Stimulated activated CD4-positive, alpha-beta T cell treated with anti-CD3 and anti-CD28 coated beads, Interleukin-12 subunit alpha, Interleukin-12 subunit beta, amount 100 ng/mL, for 48 hours (primary cell): ENCODE results near the gene ABCA13.
A peak's percentile ranks its signal among the peaks of the same experiment; 100 is the strongest.

ENCODE experiments used
- DNase-seq, 3 donors: peaks; one replicate each; pipeline ENCODE4 v3.0.0-alpha.2; 2020; ENCODE audit warnings: low read depth in 2 of 3, low spot score in 1 of 3

Gene ABCA13

GRCh38 chr7:48242846-48243245, 71.6 kb downstream of the ABCA13 start:
- no peak for DNase-seq

DNA sequence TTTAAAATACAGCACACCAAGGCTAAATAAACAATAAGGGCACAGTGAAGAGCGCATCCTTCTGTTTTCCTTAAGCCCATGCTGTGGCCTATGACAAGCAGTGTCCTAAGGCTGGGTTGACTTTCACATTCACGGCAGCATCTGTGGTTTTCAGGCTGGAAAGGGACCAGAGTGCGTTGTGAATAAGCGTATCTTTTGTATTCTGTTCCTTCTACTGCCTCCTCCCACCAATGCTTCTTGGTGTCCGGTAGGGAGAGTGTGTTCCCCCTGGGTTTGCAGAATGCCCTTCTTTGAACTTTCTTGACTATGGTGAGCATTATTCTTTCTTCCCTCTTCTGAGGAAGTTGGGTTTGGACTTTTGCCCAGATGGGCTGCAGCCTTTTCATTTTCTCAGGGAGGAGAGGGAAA, 73.6 kb downstream of the ABCA13 start:
- DNase-seq, result no peak

DNA sequence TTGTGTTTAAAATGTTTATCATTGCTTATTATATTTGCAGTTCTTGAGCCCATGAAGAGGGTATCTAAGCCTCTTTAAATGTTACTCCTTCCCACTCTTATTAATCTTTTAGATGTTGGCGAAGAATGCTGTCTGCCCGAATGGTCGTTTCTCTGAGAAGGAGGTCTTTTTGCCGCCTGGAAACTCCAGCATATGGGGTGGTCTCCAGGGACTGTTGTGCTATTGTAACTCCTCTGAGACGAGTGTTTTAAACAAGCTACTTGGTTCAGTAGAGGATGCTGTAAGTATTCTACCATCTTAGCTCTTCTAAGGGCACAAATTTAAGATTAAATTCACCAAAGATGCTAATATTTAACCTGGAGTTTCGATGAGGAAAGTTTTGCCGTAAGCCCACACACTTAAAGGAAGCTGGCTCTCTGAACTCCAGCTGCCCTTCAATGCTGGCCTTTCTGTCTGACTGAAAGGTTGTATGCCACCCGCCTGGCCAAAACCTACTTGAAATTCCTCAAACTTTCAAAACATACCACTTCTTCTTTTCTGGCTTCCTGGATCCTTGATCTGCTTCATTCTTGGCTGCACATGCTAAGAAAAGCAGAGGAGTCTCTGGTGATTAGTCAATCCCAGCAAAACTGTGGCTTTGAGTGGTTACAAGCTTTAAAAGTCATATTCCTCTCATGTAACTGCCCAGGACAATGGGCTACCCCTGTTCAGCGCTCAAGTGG, 74.7 kb downstream of the ABCA13 start:
- DNase-seq, result no peak

GRCh38 chr7:48249166-48249565, 77.9 kb downstream of the ABCA13 start:
- DNase-seq, result no peak

- no peak for DNase-seq
These were observed 79.2 kb downstream of the ABCA13 start for GRCh38 chr7:48250441-48250951.

DNA sequence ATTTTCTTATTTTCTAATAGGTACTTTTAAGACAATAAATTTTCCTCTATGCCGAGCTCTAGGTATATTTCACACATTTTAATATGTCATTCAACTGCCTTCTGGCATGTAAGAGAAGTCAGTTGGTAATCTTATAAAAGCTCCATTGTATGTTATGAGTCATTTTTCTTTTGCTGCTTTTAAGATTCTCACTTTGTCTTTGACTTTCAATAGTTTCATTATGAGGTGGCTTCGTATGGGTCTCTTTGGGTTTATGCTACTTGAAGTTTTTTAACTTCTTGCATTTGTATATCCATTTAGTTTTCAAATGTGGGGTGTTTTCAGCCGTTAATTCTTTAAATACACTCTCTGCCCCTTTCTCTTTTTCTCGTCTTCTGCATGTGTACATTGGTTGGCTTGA, 80.5 kb downstream of the ABCA13 start:
- no peak for DNase-seq

- DNase-seq, result no peak
These were observed 81.7 kb downstream of the ABCA13 start for GRCh38 chr7:48252995-48253394.

GRCh38 chr7:48255046-48255445, 83.8 kb downstream of the ABCA13 start:
- DNase-seq, result peak in 1 of 3 donors; percentile 1

- no peak for DNase-seq
These were observed 88.4 kb downstream of the ABCA13 start for GRCh38 chr7:48259463-48260280.

DNA sequence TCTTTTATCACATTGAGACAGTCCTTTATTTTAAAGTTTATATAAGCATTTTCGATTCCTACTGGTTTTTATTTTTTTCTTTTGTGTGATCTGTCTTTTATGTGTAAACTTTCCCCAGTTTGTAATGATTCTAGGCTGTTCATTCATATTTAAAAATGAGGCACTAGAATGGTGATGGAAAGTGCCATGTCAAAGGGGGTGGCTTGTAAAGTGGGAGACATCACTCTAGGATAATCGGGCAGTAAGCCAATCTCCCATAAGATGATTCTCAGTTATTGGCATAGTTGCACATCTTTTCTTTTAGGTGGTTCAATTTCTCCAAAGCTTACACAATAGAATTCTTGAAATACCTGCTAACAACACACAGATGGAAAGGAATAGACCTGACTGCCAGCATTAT, 90.4 kb downstream of the ABCA13 start:
- DNase-seq, result no peak

DNA sequence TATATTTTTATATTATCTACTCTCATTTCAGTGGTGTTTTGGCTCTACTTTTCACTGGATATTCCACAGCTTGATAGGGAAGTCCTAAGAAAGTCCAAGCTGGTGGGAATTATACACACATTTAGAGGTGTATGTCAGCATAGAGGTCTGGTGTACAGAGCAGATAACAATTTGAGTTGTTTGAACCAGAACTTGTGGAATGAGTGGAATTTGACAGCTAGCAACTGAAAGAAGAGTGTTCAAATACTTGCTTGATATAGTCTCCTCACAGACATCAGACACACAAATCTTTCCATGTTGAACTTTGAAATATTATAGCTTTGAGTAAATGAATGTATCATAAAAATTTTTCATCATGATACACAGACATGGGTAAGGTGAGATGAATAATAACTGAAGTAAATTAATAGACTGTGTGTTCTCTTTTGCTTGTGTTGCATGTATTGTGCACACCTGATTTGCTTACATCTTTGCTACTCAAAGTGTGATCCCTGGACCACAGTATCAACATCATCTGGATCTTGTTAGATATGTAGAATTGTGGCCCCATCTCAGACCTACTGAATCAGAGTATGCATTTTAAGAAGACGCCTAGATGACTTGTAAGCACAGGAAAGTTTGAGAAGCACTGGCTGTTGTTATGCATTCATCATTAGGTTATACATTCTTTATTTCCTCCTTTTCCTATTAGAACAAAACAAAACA, 91.5 kb downstream of the ABCA13 start:
- no peak for DNase-seq

- no peak for DNase-seq
These were observed 92.0 kb downstream of the ABCA13 start for GRCh38 chr7:48263311-48263650.

DNA sequence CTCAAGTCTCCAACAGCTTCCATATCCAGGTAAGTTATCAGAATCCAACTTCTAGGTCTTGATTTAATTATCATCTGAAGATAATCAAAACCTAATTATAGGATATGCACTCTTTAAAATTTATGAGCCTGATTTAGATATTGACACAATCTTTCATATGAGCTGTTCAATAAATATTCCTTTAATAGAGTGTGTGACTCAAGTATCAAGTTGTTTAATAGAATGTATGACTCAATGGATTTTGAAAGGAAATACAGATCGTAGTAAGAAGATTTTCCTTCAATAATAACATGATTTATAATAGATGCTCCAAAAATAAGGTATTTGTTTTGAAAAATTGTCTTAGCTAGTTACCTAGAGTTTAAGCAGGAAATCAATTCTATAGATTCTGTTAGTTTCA, 97.8 kb downstream of the ABCA13 start:
- no peak for DNase-seq

DNA sequence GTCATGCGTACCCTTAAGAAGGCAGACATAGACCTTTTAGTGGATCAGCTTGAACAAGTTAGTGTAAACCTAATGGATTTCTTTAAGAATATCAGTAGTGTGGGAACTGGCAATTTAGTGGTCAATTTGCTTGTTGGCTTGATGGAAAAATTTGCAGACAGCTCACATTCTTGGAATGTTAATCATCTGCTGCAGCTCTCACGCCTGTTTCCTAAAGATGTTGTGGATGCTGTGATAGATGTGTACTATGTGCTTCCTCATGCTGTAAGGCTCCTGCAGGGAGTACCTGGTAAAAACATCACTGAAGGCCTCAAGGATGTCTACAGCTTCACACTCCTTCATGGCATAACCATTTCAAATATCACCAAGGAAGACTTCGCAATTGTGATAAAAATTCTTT, 103.4 kb downstream of the ABCA13 start:
- DNase-seq, result no peak

- DNase-seq, result no peak
These were observed 108.2 kb downstream of the ABCA13 start for GRCh38 chr7:48279420-48279819.

DNA sequence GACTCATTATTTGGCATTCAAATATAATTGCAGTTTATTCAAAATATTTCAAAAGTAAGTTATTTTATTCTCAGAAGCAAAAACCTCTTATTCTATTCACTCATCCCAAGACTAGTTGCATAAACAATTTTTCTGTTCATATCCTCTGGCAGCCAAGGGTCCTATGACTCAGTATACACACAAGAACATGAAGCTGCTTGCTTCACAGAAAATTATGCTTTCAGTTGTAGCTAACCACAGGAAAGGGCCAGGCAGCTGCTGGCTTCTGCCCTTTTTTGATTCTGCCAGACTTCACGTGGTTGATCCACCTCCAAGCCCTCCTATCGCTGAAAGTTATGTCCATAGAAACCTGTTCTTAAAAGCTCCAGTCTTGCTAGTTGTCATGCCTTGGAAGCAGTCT, 108.8 kb downstream of the ABCA13 start:
- no peak for DNase-seq

GRCh38 chr7:48285373-48285772, 114.1 kb downstream of the ABCA13 start:
- no peak for DNase-seq

DNA sequence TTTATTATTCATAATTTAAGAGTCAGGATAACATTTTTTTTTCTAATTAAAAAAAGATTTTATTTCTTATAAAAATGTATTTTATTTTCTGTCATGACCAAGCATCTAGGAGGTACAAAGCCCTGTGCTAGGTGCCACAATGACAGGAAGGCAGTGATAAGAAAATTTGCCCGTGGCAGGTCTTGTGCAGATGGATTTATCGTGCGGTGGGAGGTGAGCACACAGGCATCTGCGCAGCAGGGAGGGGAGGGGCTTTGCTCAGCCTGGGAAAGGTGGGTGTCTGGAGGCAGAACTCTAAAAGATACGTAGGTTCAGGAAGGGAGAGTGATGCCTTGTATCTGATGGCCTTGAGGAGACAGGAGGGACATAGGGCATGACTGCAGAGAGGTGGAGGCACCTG, 115.6 kb downstream of the ABCA13 start:
- no peak for DNase-seq

DNA sequence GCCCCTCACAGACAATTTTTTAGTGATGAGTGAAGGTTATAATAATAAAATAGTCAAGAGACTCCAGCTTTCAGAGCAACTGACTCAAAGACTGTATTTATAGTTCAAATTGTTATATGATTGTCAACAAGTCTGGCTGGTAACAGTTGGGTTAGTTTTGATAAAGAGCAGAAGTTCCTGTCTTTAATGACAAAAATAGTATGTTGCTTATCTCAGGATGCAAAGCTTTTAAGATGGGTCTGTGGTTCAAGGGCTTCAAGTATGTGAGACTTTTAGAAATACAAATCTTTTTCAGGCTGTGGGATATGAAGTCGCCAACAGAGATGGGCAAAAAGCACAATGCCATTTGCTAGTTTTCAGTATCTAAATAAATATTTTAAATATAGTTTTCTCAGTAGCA, 118.4 kb downstream of the ABCA13 start:
- no peak for DNase-seq

- DNase-seq, result no peak
These were observed 121.7 kb downstream of the ABCA13 start for GRCh38 chr7:48292949-48293348.

DNA sequence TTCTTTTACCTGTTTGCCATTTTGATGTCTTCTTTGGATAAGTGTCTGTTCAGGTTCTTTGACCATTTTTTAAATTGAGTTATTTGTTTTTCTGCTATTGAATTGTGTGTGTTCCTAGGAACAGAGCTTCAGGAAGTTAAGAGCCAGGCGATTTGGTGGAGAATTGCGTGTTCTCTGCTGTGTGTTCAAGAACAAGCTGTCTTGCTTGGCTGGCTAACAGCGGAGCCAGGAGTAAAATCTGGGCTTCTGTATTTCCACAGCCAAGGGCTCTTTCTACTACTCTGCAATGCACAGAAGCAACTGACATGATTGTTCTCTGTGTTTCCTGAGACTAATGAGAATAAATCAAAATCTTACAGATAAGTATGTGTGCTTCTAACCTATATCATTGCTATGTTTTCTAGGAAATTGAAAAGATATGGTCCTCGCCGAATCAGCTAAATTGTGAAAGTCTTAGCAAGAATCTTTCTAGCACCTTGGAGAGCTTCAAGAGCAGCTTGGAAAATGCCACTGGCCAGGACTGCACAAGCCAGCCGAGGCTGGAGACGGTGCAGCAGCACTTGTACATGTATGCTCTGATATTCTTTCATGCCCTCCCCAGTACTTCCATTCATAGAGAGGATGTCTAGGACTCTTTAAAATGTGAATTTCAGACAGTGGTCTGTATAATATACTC, 124.2 kb downstream of the ABCA13 start:
- no peak for DNase-seq
